WTC11 (cell line): ENCODE results near the gene CDCA8. TPM values are rescaled to one million over a fixed set of nuclear protein-coding genes. Genes with fewer than 3 reads are reported as not detected.

ENCODE experiments used
- ATAC-seq: fragments of 200-7000 bp; cut with Tn5 transposase; 2 replicates; pipeline ENCODE4 v1.10.0; 2021; ENCODE audit warnings: mild to moderate bottlenecking, moderate library complexity
- CTCF ChIA-PET: fragments of 300-600 bp; sonication (Branson Sonifier 250); formaldehyde crosslinking; loops from one replicate; lab custom pipeline; 2021; ENCODE audit warnings: antibody characterized with exemption; lab: Charles Lee
- POLR2A ChIA-PET: fragments of 350-600 bp; sonication (Branson Sonifier 250); formaldehyde crosslinking; loops from one replicate; lab custom pipeline; 2021; ENCODE audit warnings: antibody characterized with exemption; lab: Charles Lee
- DNase-seq: peaks from one replicate; pipeline ENCODE4 v3.0.0; 2021; ENCODE audit warnings: low spot score
- H3K27ac Mint-ChIP-seq: 2 replicates; pipeline ENCODE4 v1.8.0; 2021; ENCODE audit warnings: mixed read lengths
- H3K27me3 Mint-ChIP-seq: 2 replicates; pipeline ENCODE4 v1.8.0; 2021; ENCODE audit warnings: low read depth, mild to moderate bottlenecking, moderate library complexity, mixed read lengths
- H3K36me3 Mint-ChIP-seq: 2 replicates; pipeline ENCODE4 v1.8.0; 2021; ENCODE audit warnings: mixed read lengths
- H3K4me1 Mint-ChIP-seq: 2 replicates; pipeline ENCODE4 v1.8.0; 2022; ENCODE audit warnings: mixed read lengths
- H3K4me3 Mint-ChIP-seq: 2 replicates; pipeline ENCODE4 v1.8.0; 2021; ENCODE audit warnings: mild to moderate bottlenecking, moderate library complexity, mixed read lengths
- H3K9me3 Mint-ChIP-seq: 2 replicates; pipeline ENCODE4 v1.8.0; 2021; ENCODE audit warnings: mixed read lengths
- CREB1 ChIP-seq: sonication (generic); formaldehyde crosslinking; IDR thresholded peaks from 2 replicates; pipeline ENCODE4 v1.8.0; 2023; ENCODE audit warnings: mild to moderate bottlenecking, missing genetic modification reagents
- ELF4 ChIP-seq: sonication (generic); formaldehyde crosslinking; IDR thresholded peaks from 2 replicates; pipeline ENCODE4 v1.8.1; 2022; ENCODE audit warnings: low read depth, mild to moderate bottlenecking, moderate library complexity, missing genetic modification reagents
- ESRRA ChIP-seq: sonication (generic); formaldehyde crosslinking; IDR thresholded peaks from 2 replicates; pipeline ENCODE4 v1.8.1; 2022; ENCODE audit warnings: mild to moderate bottlenecking, missing genetic modification reagents, borderline replicate concordance
- FOXK1 ChIP-seq: sonication (generic); formaldehyde crosslinking; IDR thresholded peaks from 2 replicates; pipeline ENCODE4 v1.8.0; 2022; ENCODE audit warnings: mild to moderate bottlenecking, moderate library complexity, missing genetic modification reagents
- GABPB1 ChIP-seq: sonication (generic); formaldehyde crosslinking; IDR thresholded peaks from 2 replicates; pipeline ENCODE4 v1.8.1; 2023; ENCODE audit warnings: mild to moderate bottlenecking, missing genetic modification reagents
- GTF2I ChIP-seq: fragments of 250-450 bp; sonication (Bioruptor Pico); conservative IDR thresholded peaks from 2 replicates; pipeline ENCODE4 v1.4.0; 2021; ENCODE audit warnings: mild to moderate bottlenecking
- HMGA2 ChIP-seq: fragments of 250-450 bp; sonication (Bioruptor Pico); IDR thresholded peaks from 2 replicates; pipeline ENCODE4 v1.4.0; 2021; ENCODE audit warnings: mild to moderate bottlenecking, moderate library complexity
- IRF2 ChIP-seq: sonication (generic); formaldehyde crosslinking; IDR thresholded peaks from 2 replicates; pipeline ENCODE4 v1.8.0; 2022; ENCODE audit warnings: low read depth, missing genetic modification reagents, borderline replicate concordance
- NFE2L1 ChIP-seq: sonication (generic); formaldehyde crosslinking; IDR thresholded peaks from 2 replicates; pipeline ENCODE4 v1.8.1; 2023; ENCODE audit warnings: missing genetic modification reagents
- NR2C2 ChIP-seq: sonication (generic); formaldehyde crosslinking; IDR thresholded peaks from 2 replicates; pipeline ENCODE4 v1.8.0; 2022; ENCODE audit warnings: mild to moderate bottlenecking, missing genetic modification reagents
- OVOL2 ChIP-seq: fragments of 250-450 bp; sonication (Bioruptor Pico); IDR thresholded peaks from 2 replicates; pipeline ENCODE4 v1.9.0; 2021; ENCODE audit warnings: mild to moderate bottlenecking, borderline replicate concordance
- PRRX2 ChIP-seq: fragments of 250-450 bp; sonication (Bioruptor Pico); IDR thresholded peaks from 2 replicates; pipeline ENCODE4 v1.8.0; 2021; ENCODE audit warnings: mild to moderate bottlenecking
- SMAD3 ChIP-seq: sonication (generic); formaldehyde crosslinking; IDR thresholded peaks from 2 replicates; pipeline ENCODE4 v1.8.0; 2022; ENCODE audit warnings: missing genetic modification reagents, mild to moderate bottlenecking, borderline replicate concordance
- SOX15 ChIP-seq: fragments of 250-450 bp; sonication (Bioruptor Pico); IDR thresholded peaks from 2 replicates; pipeline ENCODE4 v1.9.0; 2021; ENCODE audit warnings: mild to moderate bottlenecking
- SP1 ChIP-seq: sonication (generic); formaldehyde crosslinking; conservative IDR thresholded peaks from 2 replicates; pipeline ENCODE4 v1.8.1; 2022; ENCODE audit warnings: missing genetic modification reagents
- TEAD1 ChIP-seq: sonication (generic); formaldehyde crosslinking; IDR thresholded peaks from 2 replicates; pipeline ENCODE4 v1.8.0; 2022; ENCODE audit warnings: mild to moderate bottlenecking, missing genetic modification reagents
- TP53 ChIP-seq: sonication (generic); formaldehyde crosslinking; IDR thresholded peaks from 2 replicates; pipeline ENCODE4 v1.8.1; 2023; ENCODE audit warnings: mild to moderate bottlenecking, missing genetic modification reagents
- ZNF138 ChIP-seq: sonication (generic); formaldehyde crosslinking; conservative IDR thresholded peaks from 2 replicates; pipeline ENCODE4 v1.8.1; 2022; ENCODE audit warnings: mild to moderate bottlenecking, moderate library complexity, missing genetic modification reagents
- ZNF423 ChIP-seq: fragments of 250-450 bp; sonication (Bioruptor Pico); IDR thresholded peaks from 2 replicates; pipeline ENCODE4 v2.1.2; 2022; ENCODE audit warnings: mild to moderate bottlenecking, moderate library complexity
- total RNA-seq: library from RNA; stranded (reverse); gene quantifications from 3 replicates; pipeline ENCODE4 v1.2.3, GENCODE V29; 2021
- TF ChIP-seq, protein P1 (sequence below): sonication (generic); formaldehyde crosslinking; IDR thresholded peaks from 2 replicates; pipeline ENCODE4 v1.8.0; 2022; ENCODE audit warnings: mild to moderate bottlenecking, missing genetic modification reagents
- TF ChIP-seq, protein P2 (sequence below): sonication (generic); formaldehyde crosslinking; IDR thresholded peaks from 2 replicates; pipeline ENCODE4 v1.8.1; 2023; ENCODE audit warnings: mild to moderate bottlenecking, missing genetic modification reagents
- TF ChIP-seq, protein P3 (sequence below): sonication (generic); formaldehyde crosslinking; IDR thresholded peaks from 2 replicates; pipeline ENCODE4 v1.8.0; 2023; ENCODE audit warnings: mild to moderate bottlenecking, missing genetic modification reagents
- TF ChIP-seq, protein P4 (sequence below): fragments of 250-450 bp; sonication (Bioruptor Pico); IDR thresholded peaks from 2 replicates; pipeline ENCODE4 v1.9.0; 2021; ENCODE audit warnings: mild to moderate bottlenecking
- TF ChIP-seq, protein P5 (sequence below): fragments of 250-450 bp; sonication (Bioruptor Pico); IDR thresholded peaks from 2 replicates; pipeline ENCODE4 v1.8.0; 2021; ENCODE audit warnings: mild to moderate bottlenecking
- TF ChIP-seq, protein P6 (sequence below): sonication (generic); formaldehyde crosslinking; IDR thresholded peaks from 2 replicates; pipeline ENCODE4 v1.8.0; 2022; ENCODE audit warnings: missing genetic modification reagents

CDCA8 gene
- total RNA-seq, 1 experiment from 2014 or later = 47.7 TPM

DNA sequence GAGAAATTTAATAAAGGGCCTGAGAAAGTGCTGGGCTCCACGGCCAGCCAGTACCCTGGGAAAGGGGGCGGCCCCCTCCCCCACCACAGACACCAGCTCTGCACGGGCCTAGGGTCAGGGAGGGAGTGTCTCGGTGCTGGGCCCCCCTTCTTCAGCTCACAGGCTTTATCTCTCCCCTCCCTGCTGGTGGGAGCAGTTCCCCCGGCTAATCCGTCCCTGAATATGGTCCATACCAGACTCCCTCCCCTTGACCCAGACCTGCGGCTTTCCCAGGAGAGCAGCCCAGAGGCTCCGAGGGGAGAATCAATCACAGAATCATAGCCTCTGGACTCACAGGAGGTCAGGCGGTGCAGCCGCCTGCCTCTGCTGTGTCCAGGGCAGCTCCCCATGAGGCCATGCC, 31.7 kb upstream of the CDCA8 start:
- ChIA-PET POLR2A (interaction anchor here (0.8 kb wide), 1 partner anchor 38 kb away, joined by 3 read pairs; no protein-coding TSS in a partner anchor), CTCF (interaction anchor here (1.0 to 1.6 kb wide), 4 partner anchors 30 to 57 kb away, joined by 3 to 7 read pairs (median 6); partner anchors contain the start of gene CDCA8)
- Mint-ChIP-seq H3K9me3 (no peaks in the 10 kb centered on the region), H3K4me1 (peaks cover 16% of the 10 kb centered on the region), H3K36me3 (no peaks in the 10 kb centered on the region)
- no peak for DNase-seq
- no peak for TF ChIP-seq TEAD1 (CRISPR knock-in tag)
- no peak for TF ChIP-seq SOX15
- TF ChIP-seq, protein P1, sequence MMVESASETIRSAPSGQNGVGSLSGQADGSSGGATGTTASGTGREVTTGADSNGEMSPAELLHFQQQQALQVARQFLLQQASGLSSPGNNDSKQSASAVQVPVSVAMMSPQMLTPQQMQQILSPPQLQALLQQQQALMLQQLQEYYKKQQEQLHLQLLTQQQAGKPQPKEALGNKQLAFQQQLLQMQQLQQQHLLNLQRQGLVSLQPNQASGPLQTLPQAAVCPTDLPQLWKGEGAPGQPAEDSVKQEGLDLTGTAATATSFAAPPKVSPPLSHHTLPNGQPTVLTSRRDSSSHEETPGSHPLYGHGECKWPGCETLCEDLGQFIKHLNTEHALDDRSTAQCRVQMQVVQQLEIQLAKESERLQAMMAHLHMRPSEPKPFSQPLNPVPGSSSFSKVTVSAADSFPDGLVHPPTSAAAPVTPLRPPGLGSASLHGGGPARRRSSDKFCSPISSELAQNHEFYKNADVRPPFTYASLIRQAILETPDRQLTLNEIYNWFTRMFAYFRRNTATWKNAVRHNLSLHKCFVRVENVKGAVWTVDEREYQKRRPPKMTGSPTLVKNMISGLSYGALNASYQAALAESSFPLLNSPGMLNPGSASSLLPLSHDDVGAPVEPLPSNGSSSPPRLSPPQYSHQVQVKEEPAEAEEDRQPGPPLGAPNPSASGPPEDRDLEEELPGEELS (CRISPR knock-in tag) = no peak
- no peak for TF ChIP-seq NFE2L1
- no peak for TF ChIP-seq OVOL2 (CRISPR knock-in tag)
- no peak for TF ChIP-seq SMAD3 (CRISPR knock-in tag)
- no peak for TF ChIP-seq PRRX2
- no peak for TF ChIP-seq GTF2I (CRISPR knock-in tag)
- no peak for TF ChIP-seq IRF2 (CRISPR knock-in tag)
- TF ChIP-seq, protein P2, sequence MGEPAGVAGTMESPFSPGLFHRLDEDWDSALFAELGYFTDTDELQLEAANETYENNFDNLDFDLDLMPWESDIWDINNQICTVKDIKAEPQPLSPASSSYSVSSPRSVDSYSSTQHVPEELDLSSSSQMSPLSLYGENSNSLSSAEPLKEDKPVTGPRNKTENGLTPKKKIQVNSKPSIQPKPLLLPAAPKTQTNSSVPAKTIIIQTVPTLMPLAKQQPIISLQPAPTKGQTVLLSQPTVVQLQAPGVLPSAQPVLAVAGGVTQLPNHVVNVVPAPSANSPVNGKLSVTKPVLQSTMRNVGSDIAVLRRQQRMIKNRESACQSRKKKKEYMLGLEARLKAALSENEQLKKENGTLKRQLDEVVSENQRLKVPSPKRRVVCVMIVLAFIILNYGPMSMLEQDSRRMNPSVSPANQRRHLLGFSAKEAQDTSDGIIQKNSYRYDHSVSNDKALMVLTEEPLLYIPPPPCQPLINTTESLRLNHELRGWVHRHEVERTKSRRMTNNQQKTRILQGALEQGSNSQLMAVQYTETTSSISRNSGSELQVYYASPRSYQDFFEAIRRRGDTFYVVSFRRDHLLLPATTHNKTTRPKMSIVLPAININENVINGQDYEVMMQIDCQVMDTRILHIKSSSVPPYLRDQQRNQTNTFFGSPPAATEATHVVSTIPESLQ = no peak
- no peak for TF ChIP-seq GABPB1 (CRISPR knock-in tag)
- no peak for TF ChIP-seq TP53 (CRISPR knock-in tag)
- TF ChIP-seq ESRRA (CRISPR knock-in tag) = no peak
- TF ChIP-seq, protein P3, sequence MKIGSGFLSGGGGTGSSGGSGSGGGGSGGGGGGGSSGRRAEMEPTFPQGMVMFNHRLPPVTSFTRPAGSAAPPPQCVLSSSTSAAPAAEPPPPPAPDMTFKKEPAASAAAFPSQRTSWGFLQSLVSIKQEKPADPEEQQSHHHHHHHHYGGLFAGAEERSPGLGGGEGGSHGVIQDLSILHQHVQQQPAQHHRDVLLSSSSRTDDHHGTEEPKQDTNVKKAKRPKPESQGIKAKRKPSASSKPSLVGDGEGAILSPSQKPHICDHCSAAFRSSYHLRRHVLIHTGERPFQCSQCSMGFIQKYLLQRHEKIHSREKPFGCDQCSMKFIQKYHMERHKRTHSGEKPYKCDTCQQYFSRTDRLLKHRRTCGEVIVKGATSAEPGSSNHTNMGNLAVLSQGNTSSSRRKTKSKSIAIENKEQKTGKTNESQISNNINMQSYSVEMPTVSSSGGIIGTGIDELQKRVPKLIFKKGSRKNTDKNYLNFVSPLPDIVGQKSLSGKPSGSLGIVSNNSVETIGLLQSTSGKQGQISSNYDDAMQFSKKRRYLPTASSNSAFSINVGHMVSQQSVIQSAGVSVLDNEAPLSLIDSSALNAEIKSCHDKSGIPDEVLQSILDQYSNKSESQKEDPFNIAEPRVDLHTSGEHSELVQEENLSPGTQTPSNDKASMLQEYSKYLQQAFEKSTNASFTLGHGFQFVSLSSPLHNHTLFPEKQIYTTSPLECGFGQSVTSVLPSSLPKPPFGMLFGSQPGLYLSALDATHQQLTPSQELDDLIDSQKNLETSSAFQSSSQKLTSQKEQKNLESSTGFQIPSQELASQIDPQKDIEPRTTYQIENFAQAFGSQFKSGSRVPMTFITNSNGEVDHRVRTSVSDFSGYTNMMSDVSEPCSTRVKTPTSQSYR = no peak
- TF ChIP-seq, protein P4, sequence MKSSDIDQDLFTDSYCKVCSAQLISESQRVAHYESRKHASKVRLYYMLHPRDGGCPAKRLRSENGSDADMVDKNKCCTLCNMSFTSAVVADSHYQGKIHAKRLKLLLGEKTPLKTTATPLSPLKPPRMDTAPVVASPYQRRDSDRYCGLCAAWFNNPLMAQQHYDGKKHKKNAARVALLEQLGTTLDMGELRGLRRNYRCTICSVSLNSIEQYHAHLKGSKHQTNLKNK (CRISPR knock-in tag) = no peak
- TF ChIP-seq, protein P5, sequence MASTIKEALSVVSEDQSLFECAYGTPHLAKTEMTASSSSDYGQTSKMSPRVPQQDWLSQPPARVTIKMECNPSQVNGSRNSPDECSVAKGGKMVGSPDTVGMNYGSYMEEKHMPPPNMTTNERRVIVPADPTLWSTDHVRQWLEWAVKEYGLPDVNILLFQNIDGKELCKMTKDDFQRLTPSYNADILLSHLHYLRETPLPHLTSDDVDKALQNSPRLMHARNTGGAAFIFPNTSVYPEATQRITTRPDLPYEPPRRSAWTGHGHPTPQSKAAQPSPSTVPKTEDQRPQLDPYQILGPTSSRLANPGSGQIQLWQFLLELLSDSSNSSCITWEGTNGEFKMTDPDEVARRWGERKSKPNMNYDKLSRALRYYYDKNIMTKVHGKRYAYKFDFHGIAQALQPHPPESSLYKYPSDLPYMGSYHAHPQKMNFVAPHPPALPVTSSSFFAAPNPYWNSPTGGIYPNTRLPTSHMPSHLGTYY (CRISPR knock-in tag) = no peak
- TF ChIP-seq HMGA2 = no peak
- no peak for TF ChIP-seq ELF4 (CRISPR knock-in tag)
- no peak for TF ChIP-seq NR2C2 (CRISPR knock-in tag)
- TF ChIP-seq SP1 = no peak
- TF ChIP-seq, all 79 proteins: peak for 0
- Mint-ChIP-seq H3K27me3 (peaks cover 13% of the 10 kb centered on the region), H3K4me3 (peak overlapping the region; percentile 25), H3K27ac (no peak overlapping the region)
- ATAC-seq = peak; percentile 56

DNA sequence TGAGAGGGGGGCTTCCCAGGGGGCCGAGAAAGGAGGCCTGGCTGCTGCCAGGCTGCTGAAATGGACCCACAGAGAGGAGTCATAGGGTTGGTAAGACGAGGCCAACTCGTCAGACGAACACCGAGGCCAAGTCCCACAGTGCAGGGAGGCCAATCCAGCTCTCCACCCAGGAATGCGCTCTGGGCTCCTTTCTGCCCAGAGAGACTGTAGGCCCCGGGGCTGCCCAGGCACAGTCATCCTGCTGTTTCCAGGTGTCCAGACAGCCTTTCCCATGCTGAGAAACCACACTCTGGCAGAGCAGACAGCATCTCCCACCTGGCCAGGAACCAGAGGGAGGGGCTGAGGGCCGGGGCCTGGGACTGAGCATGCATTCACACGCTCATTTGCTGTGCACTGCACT, 30.9 kb upstream of the CDCA8 start:
- H3K36me3 Mint-ChIP-seq = no peaks in the 10 kb centered on the region
- peaks cover 16% of the 10 kb centered on the region for H3K4me1 Mint-ChIP-seq
- ATAC-seq (peak; percentile 10), DNase-seq (no peak)
- CTCF ChIA-PET = interaction anchor here (1.0 kb wide), 1 partner anchor 30 kb away, joined by 3 read pairs; no protein-coding TSS in a partner anchor
- H3K27me3 Mint-ChIP-seq = peaks cover 13% of the 10 kb centered on the region
- no peak overlapping the region for H3K27ac Mint-ChIP-seq
- H3K4me3 Mint-ChIP-seq = no peak overlapping the region
- POLR2A ChIA-PET = no interaction called here
- no peaks in the 10 kb centered on the region for H3K9me3 Mint-ChIP-seq
- TF ChIP-seq, protein P5 (CRISPR knock-in tag) = no peak
- TF ChIP-seq, protein P6, sequence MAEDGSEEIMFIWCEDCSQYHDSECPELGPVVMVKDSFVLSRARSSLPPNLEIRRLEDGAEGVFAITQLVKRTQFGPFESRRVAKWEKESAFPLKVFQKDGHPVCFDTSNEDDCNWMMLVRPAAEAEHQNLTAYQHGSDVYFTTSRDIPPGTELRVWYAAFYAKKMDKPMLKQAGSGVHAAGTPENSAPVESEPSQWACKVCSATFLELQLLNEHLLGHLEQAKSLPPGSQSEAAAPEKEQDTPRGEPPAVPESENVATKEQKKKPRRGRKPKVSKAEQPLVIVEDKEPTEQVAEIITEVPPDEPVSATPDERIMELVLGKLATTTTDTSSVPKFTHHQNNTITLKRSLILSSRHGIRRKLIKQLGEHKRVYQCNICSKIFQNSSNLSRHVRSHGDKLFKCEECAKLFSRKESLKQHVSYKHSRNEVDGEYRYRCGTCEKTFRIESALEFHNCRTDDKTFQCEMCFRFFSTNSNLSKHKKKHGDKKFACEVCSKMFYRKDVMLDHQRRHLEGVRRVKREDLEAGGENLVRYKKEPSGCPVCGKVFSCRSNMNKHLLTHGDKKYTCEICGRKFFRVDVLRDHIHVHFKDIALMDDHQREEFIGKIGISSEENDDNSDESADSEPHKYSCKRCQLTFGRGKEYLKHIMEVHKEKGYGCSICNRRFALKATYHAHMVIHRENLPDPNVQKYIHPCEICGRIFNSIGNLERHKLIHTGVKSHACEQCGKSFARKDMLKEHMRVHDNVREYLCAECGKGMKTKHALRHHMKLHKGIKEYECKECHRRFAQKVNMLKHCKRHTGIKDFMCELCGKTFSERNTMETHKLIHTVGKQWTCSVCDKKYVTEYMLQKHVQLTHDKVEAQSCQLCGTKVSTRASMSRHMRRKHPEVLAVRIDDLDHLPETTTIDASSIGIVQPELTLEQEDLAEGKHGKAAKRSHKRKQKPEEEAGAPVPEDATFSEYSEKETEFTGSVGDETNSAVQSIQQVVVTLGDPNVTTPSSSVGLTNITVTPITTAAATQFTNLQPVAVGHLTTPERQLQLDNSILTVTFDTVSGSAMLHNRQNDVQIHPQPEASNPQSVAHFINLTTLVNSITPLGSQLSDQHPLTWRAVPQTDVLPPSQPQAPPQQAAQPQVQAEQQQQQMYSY = no peak
- no peak for TF ChIP-seq FOXK1 (CRISPR knock-in tag)
- TF ChIP-seq CREB1 (CRISPR knock-in tag) = no peak
- no peak for TF ChIP-seq ZNF138 (CRISPR knock-in tag)
- no peak for TF ChIP-seq ZNF423 (CRISPR knock-in tag)
